ENCODE measurements around the gene DCC. TPM values are rescaled to one million over a fixed set of nuclear protein-coding genes. Genes with fewer than 3 reads are reported as not detected.

The DCC gene
- polyA plus RNA-seq, 1 experiment = 0.67 TPM

- no peak for DNase-seq (ENCODE audit: low read depth, low spot score)
- no peak for TF ChIP-seq CTCF (IDR thresholded peaks at IDR 0.05; ENCODE audit: low read depth, low read length)
- Histone ChIP-seq H3K9me3 (ENCODE audit: control insufficient read depth, insufficient read depth, low read length) (no peaks in the 10 kb centered on the region), H3K27me3 (ENCODE audit: control insufficient read depth, insufficient read depth, low read length) (no peaks in the 10 kb centered on the region), H3K27ac (ENCODE audit: low read depth, low read length) (no peak overlapping the region), H3K4me3 (ENCODE audit: low read depth, low read length) (no peak overlapping the region)
- ChIA-PET POLR2A (no interaction called here), CTCF (no interaction called here)
These were observed 317.2 kb downstream of the DCC start for GRCh38 chr18:52657043-52657805.

GRCh38 chr18:52667463-52668065 is 327.6 kb downstream of the DCC start:
- CTCF ChIA-PET = interaction anchor here (1.1 kb wide), 1 partner anchor 997 kb away, joined by 3 read pairs; no protein-coding TSS in a partner anchor
- H3K4me3 ChIP-seq (ENCODE audit: low read depth, low read length) = no peak overlapping the region
- H3K27ac ChIP-seq (ENCODE audit: low read depth, low read length) = no peak overlapping the region
- no peak for TF ChIP-seq CTCF (IDR thresholded peaks at IDR 0.05; ENCODE audit: low read depth, low read length)
- no peak for DNase-seq (ENCODE audit: low read depth, low spot score)
- no peaks in the 10 kb centered on the region for H3K27me3 ChIP-seq (ENCODE audit: control insufficient read depth, insufficient read depth, low read length)
- no peaks in the 10 kb centered on the region; the same call in 1 of the 2 replicates for H3K9me3 ChIP-seq (ENCODE audit: control insufficient read depth, insufficient read depth, low read length)
- POLR2A ChIA-PET = no interaction called here

GRCh38 chr18:52670896-52671295 is 330.9 kb downstream of the DCC start:
- H3K9me3 ChIP-seq (ENCODE audit: control insufficient read depth, insufficient read depth, low read length) = no peaks in the 10 kb centered on the region
- peak; percentile 47 for TF ChIP-seq CTCF (IDR thresholded peaks at IDR 0.05; ENCODE audit: low read depth, low read length)
- POLR2A ChIA-PET = no interaction called here
- no peak overlapping the region for H3K27ac ChIP-seq (ENCODE audit: low read depth, low read length)
- no peaks in the 10 kb centered on the region for H3K27me3 ChIP-seq (ENCODE audit: control insufficient read depth, insufficient read depth, low read length)
- H3K4me3 ChIP-seq (ENCODE audit: low read depth, low read length) = no peak overlapping the region
- DNase-seq (ENCODE audit: low read depth, low spot score) = no peak
- CTCF ChIA-PET = interaction anchor here (0.5 to 1.8 kb wide), 12 partner anchors 50 to 1563 kb away, joined by 3 to 12 read pairs (median 3); partner anchors contain the start of gene DCC

GRCh38 chr18:52678034-52678433 is 338.0 kb downstream of the DCC start:
- CTCF ChIA-PET = no interaction called here
- no peak overlapping the region for H3K4me3 ChIP-seq (ENCODE audit: low read depth, low read length)
- H3K9me3 ChIP-seq (ENCODE audit: control insufficient read depth, insufficient read depth, low read length) = no peaks in the 10 kb centered on the region
- DNase-seq (ENCODE audit: low read depth, low spot score) = no peak
- TF ChIP-seq CTCF (IDR thresholded peaks at IDR 0.05; ENCODE audit: low read depth, low read length) = no peak
- H3K27me3 ChIP-seq (ENCODE audit: control insufficient read depth, insufficient read depth, low read length) = no peaks in the 10 kb centered on the region
- no peak overlapping the region for H3K27ac ChIP-seq (ENCODE audit: low read depth, low read length)
- POLR2A ChIA-PET = no interaction called here

GRCh38 chr18:52678551-52678950 is 338.6 kb downstream of the DCC start:
- H3K27me3 ChIP-seq (ENCODE audit: control insufficient read depth, insufficient read depth, low read length) = no peaks in the 10 kb centered on the region
- POLR2A ChIA-PET = no interaction called here
- no peak overlapping the region for H3K4me3 ChIP-seq (ENCODE audit: low read depth, low read length)
- no peak for TF ChIP-seq CTCF (IDR thresholded peaks at IDR 0.05; ENCODE audit: low read depth, low read length)
- H3K9me3 ChIP-seq (ENCODE audit: control insufficient read depth, insufficient read depth, low read length) = no peaks in the 10 kb centered on the region
- CTCF ChIA-PET = no interaction called here
- no peak overlapping the region for H3K27ac ChIP-seq (ENCODE audit: low read depth, low read length)
- no peak for DNase-seq (ENCODE audit: low read depth, low spot score)

Measured in AG04450 (cell line).